Activated CD8-positive, alpha-beta memory T cell treated with anti-CD3 and anti-CD28 coated beads for 48 hours (primary cell): ENCODE measurements around the gene WDR64.

Experiments used
- DNase-seq, 3 experiments: peaks; one replicate each; pipeline ENCODE4 v3.0.0-alpha.2; 2020; ENCODE audit warnings: low read depth in 2 of 3, low spot score in 2 of 3

WDR64 gene

DNA sequence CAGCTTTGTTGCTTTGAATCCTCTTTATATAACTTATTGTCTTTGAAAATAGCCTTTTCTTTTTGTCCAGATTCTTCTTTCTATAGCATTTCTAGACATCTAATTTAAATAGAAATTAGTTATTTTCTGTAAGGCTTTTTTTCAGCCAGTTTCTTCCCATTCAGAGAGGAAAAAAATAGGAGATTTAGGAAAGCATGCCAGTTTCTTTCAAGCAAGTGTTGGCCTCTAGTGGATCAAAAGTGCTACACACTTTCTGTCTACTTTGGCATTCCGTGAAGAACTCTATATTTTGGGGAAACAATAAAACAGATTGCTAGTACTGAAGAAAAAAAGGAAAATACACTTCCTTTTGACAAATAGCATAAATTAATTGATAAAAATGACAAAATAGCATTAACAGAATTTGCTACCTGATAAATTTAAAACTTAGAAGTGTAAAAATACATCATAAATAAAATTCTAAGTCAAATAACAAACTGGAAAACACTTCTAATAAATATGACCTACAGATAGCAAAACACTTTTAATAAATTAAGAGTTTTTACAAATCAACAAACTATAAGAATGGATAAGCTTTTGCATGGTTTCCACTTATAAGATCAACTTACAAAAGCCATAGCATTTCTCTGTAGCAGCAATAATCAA is 182.8 kb downstream of the WDR64 start:
- no peak for DNase-seq

DNA sequence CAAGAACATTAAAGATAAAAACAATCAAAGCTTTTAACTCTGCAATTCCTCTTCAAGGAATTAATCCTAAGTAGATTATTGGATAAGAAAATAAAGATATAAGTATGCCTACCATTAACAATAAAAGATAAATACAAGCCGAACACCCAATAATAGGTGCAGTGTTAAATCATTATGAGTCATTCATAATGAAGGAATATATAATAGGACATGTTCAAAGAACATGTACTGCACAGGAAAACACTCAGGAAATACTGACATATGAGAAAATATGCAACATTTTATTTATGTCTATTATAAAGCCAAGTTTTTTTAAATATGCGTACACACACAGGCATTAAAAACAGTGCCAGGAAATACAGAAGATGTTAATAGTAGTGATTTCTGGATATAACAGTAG is 184.9 kb downstream of the WDR64 start:
- no peak for DNase-seq

DNA sequence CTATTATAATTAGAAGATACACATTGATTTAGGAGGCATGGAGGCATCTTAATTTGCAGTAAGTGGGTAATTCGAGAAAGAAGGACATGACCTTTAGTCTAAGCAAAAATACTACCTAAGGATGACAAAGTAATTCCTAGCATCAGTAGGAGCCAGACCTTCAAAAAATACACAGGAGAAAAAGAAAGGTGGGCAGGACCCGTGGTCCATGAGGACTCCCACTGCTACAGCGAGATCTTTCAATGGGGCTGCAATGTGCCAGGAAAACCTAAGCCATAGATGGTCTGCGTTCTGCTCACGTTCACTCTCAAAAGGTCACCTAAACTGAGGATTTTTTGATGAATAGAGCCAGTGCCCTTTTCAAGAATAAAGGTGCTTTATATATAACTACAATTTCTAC is 185.3 kb downstream of the WDR64 start:
- DNase-seq: no peak

DNA sequence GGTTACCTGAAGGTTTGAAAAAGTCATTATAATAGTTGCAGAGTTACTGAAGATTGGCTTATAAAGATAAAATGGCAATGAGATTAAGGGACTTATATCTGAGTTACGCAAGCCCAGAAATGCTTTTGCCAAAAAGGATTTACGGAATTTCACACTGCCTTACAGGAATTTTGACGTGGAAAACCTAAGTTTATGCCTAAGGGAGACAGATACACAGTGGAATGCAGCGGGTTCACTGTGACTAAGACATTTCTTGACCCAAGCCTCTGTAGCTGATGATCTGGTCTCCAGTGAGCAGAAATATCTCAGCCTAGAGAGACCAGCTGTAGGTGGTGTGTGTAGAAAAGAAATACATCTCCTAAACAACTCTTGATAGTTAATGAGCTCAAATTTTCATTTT is 185.8 kb downstream of the WDR64 start:
- no peak for DNase-seq

DNA sequence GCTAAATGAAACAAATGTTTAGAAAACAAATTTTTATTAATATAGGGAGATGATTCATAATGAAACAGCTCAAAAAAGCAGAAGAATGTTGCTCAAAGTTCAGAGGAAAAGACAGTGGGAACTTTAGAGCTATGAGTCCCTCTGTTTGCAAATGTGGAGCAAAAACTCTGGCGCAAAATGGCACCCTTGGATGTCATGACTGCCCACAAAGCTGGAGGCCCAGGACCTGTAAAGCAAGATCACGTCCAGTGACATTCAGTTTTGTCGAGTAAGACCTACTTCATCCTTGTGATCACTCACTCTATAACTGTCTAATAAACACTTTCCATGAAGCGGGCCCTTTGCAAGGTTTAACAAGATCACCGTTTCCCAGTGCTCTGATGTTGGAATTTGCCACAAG is 186.8 kb downstream of the WDR64 start:
- DNase-seq: no peak

DNA sequence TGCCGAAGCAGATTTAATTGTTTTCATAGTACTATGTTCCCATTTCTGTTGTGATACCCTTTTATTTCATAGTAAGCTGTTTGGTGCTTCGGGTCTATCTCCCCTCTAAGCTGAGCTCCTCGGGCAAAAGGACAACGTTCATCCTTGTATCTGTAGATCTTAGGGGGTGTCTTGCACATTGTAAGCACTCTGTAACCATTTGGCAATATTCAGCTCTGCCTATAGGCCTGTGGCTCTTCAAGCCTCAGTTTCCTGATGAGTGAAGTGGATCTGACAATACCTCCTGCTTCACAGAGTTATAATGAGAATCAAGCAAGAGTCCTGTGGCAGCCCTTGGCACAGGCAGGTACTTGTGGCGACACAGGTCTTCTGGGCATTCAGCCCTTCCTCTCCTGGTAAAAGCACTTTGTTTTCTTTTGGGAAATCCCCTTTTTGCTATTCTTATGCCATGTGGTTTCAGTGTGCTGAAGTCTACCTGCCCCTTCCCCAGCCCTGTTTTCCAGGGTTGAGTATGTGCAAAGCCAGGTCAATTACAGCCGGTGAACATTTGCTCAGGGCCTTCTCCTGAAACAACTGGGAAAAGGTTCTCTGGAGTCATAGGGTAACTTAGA is 187.4 kb downstream of the WDR64 start:
- no peak for DNase-seq

DNA sequence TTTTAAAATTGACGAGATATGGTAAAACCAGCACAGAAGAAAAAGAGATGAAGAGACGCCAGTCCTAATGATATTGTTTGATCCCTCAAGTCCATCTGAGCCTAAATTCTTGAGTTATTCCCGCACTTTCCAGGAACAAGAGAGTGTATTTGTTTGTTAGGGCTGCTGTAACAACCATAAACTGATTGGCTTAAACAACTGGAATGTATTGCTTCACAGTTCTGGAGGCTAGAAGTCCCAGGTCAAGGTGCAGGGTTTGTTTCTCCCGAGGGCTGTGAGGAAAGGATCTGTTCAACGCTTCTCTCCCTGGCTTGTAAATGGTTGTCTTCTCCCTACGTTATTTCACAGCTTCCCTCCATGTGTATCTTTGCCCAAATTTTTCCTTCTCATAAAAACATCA is 188.1 kb downstream of the WDR64 start:
- no peak for DNase-seq

DNA sequence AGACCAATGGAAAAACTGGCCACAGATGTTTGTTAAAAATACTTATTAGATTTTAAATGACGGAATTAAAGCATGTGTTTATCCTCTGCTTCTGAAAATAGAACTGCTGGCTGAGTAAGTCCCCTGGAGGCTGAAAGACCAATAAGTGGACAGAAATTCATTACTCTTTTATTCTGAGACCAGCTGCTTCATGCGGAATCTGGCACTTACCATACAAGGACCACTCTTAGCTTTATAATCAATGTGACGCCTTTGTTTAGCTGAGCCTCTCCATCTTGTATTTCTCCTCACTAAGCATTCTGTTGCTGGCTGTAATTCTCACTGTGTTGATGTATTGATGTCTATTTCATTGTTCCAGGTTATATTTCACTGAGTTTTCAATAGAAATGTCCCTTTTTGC is 189.6 kb downstream of the WDR64 start:
- DNase-seq: no peak

DNA sequence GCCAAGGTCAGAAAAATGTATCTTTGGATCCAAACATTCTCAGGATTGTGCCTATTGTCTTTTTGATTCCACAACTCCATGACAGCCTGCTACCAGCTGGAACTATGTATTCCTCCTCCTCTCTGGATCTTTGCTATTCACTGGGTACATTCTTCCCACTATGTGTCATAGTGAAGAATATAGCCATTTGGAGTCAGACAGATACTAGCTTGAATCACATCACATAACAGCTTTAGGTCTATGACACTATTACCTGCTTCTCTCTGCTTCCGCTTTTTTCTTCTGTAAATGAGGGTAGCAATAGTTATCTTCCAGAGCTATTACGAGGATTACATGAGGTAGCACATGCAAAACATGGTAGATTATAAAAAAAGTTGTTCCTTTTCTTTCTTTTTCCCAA is 190.5 kb downstream of the WDR64 start:
- no peak for DNase-seq

DNA sequence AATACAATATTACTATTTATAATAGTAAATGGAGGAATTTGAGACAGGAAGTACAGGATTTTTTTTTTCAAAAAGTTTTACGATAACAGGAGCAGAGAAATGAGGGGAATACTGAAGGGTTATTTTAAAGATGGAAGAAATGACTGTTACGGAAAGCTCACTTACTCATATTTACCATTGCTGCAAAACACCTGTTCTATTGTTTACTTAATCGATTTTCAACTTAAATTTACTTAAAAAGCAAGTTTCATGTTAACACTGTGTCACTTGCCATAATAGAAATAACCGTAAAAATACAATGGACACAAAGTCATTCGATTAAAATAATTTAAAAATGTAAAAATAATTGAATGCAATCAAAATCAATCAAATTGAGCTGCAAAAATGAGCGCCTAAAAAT is 192.5 kb downstream of the WDR64 start:
- no peak for DNase-seq

DNA sequence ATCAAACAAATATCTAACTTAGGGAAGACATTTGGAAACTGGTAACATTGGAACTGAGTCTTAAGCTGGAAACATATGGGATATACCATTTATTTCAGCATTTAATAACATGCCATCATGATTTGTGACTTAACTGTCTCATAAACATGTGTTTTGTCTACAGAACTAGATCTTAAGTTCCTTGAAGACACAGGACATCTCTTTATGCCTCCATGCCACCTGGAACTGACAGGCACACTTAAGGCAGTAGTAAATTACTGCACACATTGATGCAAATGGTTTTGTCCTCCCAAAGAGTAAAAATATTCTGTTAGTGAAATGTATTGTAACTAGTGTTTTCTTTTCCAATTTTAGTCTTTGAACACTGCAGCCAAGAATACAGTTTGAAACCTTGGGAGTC is 194.3 kb downstream of the WDR64 start:
- DNase-seq: no peak

DNA sequence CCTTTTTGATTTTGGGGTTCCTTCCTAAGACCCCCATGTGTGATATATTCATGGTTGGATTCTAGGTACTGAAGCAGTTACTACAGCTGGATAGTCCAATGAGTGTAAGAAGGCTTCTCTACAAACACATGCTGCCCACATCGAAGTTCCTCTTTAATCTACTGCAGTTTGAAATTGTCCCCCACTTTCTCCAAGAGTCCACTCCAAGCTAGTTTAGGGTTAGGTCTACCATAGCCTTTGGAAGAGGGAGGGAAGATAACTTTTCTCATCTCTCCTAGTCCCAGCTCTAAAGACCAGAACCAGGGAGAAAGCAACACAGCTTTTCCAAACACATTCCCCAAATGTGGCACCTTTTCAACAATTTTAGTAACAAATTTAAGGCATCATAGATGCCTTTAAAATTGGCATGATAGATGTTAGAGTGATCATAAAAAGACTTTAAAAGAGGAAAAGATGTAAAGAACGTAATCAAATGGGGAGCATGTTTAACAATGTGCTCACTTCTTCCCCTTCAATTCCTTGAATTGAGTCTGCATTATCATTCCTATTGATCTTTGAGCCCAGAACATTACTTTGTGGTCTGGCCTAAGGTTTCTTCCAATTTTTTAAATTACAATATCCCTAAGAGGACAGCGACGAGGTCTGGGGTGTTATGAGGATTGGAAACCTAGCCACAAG is 194.9 kb downstream of the WDR64 start:
- DNase-seq: no peak

DNA sequence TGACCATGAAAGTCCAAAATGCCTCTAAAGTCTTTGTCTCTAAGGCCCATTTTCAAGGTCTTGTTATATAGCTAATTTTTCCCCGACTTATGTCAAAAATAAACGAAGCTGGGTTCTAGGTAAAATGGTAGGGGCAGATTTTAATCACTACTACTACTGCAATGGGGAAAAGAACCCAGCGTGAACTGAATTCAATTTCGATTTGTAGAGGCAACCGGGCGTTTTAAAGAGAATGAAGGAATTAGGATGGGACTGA is 195.4 kb downstream of the WDR64 start:
- no peak for DNase-seq

DNA sequence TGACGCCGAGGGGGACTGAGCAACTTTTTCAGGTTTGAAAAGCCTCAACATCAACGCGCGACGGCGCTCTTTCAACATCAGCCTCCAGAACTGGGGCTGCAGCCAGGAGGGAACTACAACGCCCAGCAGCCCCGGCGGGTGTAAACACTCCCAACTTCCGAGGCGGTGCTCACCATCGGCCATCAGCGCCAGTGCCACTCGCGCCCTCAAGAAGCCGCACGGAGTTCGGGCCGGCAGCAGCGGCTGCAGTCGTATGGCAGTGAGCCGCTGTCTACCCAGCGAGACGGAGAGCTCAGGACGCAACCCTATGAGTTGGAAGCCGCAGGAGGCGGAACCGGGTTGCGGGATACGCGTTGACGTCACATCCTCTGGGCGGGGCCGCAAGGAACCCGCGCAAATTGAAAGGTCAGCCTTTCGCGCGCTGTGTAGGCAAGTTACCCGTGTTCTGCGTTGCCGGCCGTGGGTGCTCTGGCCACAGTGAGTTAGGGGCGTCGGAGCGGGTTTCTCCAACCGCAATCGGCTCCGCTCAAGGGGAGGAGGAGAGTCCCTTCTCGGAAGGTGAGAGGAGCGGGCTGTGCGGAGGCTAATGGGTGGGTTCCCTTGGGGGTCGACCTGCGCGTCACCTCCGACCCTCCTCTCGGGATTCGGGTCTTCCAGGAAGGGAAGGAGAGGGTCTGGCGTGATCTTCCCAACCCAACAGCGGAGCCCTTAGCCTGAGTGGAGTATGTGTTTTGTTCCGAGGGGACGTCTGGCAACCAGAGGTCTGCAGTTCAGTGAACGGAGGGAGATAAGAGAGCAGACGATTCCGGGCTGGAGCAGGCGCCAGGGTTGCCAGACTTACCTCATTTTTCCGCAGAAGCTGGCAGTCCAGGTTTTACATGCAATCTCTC is 196.0 kb downstream of the WDR64 start, which contains the start of gene EXO1:
EXO1 (plus strand) TSS at position 409 of the 890 bp plus-strand sequence. CDS start 2,222 bp downstream, outside the sequence.
- peak; percentile 78 to 84 (median 80) for DNase-seq

DNA sequence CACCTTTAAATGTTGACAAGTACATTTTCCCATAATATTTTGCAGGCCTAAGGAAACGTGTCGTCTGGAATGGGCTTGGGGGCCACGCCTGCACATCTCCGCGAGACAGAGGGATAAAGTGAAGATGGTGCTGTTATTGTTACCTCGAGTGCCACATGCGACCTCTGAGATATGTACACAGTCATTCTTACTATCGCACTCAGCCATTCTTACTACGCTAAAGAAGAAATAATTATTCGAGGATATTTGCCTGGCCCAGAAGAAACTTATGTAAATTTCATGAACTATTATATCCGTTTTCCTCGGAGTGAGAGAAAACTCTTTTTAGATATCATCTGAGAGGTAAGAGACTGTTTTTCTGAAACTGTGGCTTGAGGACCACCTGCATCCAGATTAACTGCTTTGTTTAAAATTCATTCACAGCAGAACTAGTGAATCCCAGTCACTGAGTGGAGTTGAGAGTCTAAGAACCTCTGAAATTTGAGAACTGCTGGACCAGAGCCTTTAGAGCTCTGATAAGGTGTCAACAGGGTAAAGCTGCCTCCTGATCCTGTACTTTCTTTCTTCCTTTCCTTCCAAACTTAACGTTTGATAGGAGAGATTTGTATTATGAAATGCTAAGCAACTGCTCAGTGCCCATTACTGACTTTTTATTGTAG is 196.7 kb downstream of the WDR64 start:
- no peak for DNase-seq

DNA sequence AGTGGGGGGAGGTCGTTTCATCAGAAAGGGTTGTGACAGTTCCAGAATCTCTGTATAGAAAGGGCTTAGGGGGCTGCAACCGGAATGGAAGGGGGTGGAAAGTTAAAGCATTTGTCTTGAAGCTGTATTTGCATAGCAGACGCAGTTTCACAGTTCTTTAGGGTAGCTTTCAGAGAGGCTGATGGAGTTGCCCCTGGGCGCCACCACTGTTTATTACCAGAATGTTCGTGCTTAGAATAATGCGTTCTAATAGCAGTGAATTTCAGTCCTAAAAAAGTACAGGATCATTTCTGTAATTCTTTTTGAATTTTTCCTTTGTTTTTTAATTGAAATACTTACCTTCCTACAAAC is 197.2 kb downstream of the WDR64 start:
- DNase-seq: no peak
